NOMO-1 treated with dmso at 0.1 percent for 144 hours (cell line): ENCODE data around the gene RIPOR3.
"Not testable (repeated sequence)": the region's sequence is repeated elsewhere in the genome, so short reads cannot be mapped to it uniquely, and the experiment has no call there.

Experiments used
- DNase-seq: peaks from one replicate; lab custom pipeline; 2025; ENCODE audit not compliant: unreplicated experiment; lab: John Stamatoyannopoulos, UW

Gene RIPOR3

DNA sequence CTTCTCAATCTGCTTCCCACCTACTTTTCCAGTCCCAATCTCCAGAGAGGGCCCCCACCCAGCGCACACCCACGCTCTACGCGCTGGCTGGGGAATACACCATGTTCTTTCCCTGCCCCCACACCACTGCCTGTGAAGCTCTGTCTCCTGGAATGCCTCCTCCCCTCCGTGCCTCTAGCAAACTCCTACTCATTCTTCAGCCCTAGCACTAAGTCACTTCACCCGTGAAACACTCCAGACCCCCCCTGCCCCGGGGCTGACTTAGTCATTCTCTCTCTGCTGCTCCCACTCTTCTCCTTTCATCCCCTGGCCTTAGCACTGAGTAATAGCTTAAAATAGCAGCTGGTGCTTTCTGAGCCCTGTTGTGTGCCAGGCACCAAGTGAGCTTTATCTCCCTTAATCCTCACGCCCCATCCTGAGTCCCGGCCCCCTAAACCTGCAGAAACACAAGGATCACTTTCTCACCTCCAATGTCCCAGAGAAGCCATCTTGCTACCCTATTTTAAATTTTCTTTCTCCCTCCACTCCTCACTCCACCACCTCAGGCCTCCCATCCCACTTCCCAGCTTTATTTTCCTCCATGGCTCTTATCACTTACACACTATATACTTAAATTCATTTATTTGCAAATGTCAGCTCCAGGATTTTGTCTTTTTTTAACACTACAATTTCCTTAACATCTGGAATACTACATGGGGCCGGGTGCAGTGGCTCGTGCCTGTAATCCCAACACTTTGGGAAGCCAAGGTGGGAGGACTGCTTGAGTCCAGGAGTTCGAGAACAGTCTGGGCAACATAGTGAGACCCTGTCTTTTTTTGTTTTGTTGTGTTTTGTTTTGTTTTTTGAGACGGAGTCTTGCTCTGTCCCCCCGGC lies 33.7 kb upstream of the RIPOR3 start:
- DNase-seq = no peak

DNA sequence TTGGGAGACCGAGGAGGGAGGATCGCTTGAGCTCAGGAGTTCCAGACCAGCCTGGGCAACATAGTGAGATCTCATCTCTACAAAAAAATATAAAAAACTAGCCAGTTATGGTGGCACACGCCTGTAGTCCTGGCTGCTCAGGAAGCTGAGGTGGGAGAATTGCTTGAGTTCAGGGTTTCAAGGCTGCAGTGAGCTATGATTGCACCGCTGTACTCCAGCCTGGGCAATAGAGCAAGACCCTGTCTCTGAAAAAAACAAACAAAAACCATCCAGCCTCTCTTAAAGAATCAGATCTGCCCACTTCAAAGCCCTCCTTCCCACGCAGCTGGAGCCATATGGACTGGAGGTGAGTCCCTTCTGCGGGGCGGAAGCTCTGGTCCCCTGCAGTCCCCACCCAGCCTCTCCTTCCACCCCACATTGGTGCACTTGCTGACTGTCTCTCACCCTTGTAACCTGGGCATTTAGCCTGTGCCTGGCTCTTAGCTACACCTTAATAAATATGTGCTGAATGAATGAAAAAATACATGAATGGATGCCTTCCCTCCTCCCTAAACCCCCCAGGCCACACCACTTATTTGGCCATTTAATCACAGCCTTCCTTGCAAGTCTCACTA lies 32.9 kb upstream of the RIPOR3 start:
- DNase-seq = no peak

DNA sequence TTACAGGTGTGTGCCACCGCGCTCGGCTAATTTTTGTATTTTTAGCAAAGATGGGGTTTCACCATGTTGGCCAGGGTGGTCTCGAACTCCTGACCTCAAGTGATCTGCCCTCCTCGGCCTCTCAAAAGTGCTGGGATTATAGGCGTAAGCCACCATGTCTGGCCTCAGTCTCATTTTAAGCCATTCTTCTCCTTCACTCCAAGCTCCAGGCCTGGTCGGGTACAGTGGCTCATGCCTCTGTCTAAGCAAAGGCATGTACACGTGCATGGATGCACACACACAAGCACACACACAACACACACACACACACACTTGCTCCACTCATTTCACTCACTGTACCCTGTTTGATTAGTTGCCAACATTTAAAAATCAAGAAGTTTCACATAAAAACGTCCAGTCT lies 32.3 kb upstream of the RIPOR3 start:
- DNase-seq = no peak

DNA sequence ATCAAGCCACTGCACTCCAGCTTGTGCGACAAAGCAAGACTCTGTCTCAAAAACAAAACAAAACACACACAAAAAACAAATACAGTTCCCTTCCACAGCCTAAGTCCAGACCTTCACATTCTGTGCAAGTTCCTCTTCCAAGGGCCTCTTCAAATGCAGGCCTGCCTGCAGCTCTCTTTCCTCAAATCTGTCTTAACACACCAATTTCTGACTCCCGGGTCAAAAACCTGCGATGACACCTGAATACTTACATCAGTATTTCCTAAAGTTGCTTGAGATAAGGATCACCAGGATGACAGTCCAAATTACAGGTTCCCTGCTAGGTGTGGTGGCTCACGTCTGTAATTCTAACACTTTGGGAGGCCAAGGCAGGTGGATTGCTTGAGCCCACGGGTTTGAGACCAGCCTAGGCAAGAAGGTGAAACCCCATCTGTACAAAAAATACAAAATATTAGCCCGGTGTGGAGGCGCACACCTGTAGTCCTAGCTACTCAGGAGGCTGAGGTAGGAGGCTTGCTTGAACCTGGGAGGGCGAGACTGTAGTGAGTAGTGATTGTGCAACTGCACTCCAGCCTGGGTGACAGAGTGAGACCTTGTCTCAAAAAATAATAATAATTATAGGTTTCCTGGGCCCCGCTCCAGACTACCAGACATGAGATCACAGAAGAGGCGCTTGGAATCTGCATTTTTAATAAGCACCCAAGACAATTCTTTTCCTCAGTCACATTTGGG lies 31.2 kb upstream of the RIPOR3 start:
- no peak for DNase-seq

DNA sequence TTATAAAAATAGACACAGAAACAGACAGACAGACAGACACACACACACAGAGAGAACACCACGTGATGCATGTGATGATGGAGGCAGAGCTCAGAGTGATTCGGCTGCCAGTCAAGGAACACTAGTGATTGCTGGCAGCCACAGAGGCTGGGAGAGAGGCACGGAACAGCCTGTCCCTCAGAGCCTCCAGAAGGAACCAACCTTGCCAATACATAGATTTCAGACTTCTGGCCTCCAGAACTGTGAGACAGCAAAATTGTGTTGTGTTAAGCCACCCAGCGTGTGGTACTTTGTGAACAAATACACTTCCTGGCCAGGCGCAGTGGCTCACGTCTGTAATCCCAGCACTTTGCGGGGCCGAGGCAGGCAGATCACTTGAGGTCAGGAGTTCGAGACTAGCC lies 30.5 kb upstream of the RIPOR3 start:
- no peak for DNase-seq

DNA sequence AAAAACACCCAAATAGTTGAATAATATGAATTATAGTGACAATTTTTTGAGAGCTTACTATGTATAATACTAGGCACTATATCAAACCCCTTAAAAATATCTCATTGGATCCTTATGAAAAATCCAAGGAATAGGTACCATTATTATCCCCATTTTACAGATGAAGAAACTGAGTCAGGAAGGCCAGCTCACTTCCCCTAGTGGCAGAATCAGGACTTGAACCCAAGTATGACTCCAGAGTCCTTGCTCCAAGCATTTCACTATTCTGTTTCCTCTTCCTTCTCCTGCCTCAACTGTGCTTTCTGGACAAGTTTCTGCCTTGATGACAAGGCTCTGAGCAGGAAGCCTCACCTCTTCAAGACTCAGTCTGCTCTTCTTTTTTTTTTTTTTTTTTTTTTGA lies 29.2 kb upstream of the RIPOR3 start:
- no peak for DNase-seq

DNA sequence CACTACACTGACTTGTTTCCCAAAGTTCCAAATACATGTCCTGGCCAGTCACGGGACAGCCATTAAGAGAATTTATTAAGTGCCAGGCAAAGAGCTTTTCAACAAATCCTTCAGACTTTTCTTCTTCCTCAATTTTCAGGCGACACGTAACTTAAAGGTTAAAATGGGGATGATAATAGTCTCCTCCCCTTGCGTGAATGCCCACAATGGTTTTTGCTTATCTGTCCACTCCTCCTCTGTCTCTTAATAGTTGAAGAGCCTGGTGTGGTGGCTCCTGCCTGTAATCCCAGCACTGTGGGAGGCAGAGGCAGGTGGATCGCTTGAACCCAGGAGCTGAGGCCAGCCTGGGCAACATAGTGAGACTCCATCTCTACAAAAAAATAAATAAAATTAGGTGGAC lies 28.7 kb upstream of the RIPOR3 start:
- no peak for DNase-seq

DNA sequence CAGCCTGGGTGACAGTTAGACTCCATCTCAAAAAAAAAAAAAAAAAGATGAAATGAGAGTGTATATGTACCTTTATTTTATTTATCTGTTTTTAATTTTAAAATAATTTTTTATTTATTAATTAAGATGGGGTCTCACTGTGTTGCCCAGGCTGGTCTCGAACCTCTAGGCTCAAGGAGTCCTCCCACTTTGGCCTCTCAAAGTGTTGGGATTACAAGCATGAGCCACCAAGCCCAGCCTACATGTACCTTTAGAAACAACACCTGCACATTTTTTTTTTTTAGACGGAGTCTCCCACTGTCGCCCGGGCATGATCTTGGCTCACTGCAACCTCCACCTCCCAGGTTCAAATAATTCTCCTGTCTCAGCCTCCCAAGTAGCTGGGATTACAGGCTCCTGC lies 28.0 kb upstream of the RIPOR3 start:
- DNase-seq = no peak

DNA sequence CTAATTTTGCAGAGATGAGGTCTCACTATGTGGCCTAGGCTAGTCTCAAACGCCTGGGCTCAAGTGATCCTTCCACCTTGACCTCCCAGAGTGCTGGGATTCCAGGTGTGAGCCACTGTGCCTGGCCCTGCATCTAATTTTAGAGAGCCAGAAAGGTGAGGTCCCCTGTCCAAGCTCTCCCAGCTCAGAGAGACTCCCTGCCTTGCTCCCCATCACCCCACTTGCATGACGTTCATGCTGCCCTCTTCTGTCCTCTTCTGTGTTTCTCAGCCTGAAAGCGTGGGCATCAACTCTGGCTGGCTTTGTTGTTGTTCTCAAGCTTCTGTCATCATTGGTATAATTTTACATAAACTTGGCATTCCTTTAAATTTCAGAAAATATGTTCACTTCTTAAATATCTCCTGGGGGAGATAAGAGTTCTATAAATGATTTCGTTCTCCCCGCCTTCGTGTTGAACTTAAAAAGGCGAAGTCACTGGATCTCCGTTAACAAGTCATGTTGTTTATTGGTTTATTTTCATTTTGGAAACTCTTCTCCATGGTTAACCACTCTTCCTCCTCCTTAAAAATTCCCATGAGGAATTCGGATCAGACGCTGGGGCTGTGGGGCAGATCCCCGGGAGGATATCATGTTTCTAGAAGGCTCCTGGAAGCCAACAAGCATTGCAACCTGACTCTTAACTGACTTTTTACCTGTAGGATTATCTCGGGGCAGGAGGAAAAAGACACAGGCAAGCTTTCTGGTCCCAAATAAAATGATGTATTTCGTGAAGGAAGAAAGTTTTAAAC lies 26.8 kb upstream of the RIPOR3 start:
- no peak for DNase-seq

DNA sequence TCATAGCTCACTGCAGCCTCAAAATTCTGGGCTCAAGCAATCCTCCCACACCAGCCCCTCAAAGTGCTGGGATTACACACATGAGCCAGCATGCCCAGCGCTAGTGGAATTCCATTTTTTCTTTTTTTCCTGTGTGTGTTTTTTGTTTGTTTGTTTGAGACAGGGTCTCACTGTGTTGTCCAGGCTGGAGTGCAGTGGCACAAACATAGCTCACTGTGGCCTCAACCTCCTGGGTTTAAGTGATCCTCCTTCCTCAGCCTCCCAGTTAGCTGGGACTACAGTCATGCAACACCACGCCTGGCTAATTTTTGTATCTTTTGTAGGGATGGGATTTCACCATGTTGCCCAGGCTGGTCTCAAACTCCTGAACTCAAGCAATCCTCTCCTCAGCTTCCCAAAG lies 26.0 kb upstream of the RIPOR3 start:
- DNase-seq = no peak

DNA sequence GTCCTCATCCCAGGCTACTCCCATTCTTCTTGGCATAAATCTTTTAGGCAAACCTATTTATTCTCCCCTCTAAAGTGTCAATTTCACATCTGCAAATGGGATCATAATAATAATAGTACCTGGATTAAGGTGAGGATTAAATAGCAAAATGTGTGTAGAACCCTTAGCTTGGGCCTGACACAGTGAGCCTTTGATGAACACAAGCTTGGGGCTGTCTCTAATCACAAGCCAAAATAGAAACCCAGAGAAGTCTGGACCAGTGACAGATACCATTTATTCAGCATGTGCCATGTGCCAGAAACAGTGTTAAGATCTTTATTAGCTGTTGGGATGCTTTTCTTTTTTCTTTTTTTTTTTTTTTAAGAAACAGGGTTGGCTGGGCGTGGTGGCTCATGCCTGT lies 25.2 kb upstream of the RIPOR3 start:
- no peak for DNase-seq

DNA sequence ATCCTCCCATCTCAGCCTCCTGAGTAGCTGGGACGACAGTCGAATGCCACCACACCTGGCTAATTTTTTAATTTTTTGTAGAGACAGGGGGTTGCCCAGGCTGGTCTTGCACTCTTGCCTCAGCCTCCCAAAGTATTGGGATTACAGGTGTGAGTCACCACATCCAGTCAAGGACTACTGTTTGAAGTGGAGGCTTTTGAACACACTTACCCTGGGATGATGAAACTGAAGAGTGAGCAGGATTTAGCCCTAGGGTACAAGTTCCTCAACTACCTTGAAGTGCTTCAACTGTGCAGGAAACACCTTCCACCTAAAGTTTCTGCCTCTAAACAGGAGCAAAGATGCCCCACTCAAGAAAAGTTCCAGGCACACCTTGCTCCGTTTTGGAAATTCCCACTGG lies 24.4 kb upstream of the RIPOR3 start:
- no peak for DNase-seq

DNA sequence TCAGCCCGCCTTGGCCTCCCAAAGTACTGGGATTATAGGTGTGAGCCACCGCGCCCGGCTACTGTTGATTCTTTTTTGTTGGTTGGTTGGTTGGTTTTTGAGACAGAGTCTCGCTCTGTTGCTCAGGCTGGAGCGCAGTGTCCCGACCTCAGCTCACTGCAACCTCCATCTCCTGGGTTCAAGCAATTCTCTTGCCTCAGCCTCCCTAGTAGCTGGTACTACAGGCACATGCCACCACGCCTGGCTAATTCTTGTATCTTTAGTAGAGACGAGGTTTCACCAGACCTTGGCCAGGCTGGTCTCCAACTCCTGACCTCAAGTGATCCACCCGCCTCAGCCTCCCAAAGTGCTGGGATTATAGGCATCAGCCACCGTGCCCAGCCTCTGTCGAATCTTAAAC lies 23.1 kb upstream of the RIPOR3 start:
- not testable (repeated sequence) for DNase-seq

DNA sequence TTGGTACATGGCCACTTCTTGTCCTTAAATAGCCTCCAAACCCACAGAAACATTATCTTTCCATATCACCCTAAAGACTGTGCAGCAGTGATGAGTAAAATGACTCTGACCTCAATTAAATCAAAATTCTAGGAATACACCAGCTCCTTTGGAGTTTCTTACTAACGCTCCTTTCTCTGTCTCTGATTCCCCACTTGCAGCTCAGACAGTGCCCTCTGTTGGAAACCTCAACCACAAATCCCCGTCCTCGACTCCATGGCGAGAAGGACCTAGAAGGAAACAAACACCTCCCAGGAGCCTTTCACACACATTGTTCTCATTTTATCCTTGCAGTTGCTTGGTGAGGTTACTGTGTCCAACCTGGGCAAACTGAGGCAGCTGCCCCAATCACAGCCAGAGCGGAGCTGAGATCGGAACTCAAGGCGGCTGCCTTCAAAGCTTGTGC lies 22.3 kb upstream of the RIPOR3 start:
- no peak for DNase-seq

DNA sequence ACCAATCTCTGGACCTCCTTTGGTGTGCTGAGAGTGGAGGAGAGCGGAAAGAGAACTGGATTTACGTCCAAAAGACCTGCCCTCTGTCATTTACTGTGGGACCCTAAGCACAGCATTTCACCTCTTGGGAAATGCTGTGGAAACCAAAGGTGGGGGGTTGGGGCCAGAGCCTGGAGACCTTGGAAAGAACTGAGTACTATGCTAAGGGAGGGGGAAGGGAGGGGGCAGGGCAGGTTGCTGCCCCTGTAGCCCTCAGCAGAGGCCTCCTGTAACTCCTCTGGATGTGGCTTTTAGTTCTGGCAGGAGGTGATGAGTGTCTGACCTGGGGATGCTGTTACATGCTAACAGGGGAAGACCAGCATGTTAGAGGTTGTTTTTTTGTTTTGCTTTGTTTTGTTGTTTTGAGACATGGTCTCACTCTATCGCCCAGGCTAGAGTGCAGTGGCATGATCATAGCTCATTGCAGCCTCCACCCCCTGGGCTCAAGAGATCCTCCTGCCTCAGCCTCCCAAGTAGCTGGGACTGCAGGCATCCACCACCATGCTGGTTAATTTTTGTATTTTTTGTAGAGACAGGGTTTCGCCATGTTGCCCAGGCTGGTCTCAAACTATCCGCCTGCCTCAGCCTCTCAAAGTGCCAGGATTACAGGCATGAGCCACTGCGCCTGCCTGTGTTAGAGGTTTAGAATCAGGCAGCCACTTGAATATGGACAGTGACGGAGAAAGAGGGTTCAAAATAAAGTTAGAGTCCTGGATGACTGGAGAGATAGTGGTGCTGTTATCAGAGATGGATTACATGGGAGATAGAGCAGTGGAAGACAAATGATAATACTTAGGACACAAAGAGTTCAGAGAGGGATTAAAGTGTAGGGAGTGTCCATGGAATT lies 21.7 kb upstream of the RIPOR3 start:
- DNase-seq = no peak

DNA sequence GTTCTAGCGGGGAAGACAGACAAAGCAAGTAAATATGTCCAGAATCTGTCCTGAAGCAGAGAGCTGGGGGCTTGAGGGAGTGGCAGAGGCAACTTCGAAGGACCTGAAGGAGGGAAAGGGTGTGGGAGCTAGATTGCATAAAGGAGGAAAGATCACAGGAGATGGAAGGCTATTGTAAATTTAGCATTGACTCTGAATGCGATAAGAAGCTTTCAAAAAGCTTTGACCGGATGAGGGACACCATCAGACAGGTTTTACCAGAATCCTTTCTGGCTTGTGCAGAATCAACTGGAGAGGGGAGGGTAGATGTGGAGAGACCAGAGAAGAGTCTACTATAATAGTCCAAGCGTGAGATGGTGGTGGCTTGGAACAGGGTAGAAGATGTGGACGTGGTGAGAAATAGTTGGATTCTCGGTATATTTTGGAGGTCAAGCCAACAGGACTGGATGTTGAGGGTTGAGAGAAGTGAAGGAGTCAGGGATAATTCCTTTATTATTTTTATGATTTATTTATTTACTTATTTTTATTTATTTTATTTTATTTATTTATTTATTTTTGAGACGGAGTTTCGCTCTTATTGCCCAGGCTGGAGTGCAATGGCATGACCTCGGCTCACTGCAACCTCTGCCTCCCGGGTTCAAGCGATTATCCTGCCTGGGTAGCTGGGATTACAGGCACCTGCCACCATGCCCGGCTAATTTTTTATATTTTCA lies 19.9 kb upstream of the RIPOR3 start:
- no peak for DNase-seq

DNA sequence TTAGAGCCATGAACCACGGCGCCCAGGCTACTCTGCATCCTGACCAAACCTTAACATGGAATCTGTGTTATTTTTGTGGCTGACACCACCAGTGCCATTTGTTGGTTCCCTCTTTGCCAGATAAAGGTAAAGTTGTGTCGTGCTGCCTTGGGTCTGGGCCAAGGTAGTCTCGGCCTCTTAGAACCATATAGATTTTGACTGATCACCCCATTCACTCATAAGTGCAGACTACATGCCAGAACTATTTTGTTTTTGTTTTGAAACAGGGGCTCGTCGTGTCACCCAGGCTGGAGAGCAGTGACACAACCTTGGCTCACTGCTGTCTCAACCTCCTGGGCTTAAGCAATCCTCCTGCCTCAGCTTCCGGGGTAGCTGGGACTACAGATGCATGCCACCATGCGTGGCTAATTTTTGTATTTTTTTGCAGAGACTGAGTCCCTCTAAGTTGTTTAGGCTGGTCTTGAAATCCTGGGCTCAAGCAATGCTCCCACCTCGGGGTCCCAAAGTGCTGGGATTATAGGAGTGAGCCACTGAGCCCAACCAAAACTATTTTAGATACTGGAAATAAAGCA lies 19.2 kb upstream of the RIPOR3 start:
- peak; percentile 11 for DNase-seq

DNA sequence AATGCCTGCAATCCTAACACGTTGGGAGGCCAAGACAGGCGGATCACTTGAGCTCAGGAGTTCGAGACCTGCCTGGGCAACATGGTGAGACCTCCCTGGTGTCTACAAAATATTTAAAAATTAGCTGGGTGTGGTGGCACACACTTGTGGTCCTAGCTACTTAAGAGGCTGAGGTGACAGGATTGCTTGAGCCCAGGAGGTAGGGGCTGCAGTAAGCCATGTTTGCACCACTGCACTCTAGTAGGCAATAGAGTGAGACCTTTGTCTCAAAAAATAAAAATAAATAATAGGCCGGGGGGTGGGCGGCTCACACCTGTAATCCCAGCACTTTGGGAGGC lies 18.3 kb upstream of the RIPOR3 start:
- DNase-seq = no peak

DNA sequence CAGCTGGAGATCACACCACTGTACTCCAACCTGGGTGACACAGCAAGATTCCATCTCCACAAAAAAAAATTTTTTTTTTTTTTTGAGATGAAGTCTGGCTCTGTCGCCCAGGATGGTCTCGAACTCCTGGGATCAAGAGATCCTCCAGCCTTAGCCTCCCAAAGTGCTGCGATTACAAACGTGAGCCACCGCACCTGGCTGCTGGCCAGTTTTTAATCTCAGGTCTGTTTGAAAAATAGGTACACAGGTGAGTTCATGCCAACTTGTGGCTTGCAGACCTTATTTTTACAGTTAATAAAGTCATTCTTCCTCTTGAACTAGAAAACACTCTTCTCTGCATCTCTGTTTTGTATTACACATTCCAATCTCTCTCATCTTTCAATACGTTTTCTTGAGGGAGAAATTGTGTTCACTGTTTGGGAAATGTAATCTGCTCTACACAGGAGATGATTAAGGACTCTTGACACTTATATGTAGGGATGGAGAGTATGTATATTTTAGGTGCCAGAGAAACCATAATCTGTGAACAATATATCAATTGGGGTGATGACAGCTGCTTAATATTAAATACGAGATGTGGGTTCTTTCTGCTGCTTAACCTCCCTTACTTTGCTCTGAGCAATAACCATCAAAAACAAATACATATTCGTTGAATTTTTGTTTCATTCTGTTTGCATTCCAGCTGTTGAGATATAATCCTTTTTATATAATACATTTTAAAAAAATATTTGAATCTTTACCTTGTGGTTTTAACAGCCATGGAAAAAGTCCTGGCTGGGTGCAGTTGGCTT lies 17.7 kb upstream of the RIPOR3 start:
- DNase-seq = no peak
